Left lung (tissue), 14 donors: ENCODE measurements around the gene KDM4D. TPM values are rescaled to one million over a fixed set of nuclear protein-coding genes. Genes with fewer than 3 reads are reported as not detected.

Source experiments
- ATAC-seq: fragments of 200-7000 bp; cut with Tn5 transposase; one replicate; pipeline ENCODE4 v1.9.1; 2020; ENCODE audit warnings: moderate library complexity
- DNase-seq, 4 donors: peaks; one replicate each; pipeline ENCODE4 v3.0.0-alpha.2; 2013 to 2020
- H3K27ac ChIP-seq, 2 donors: fragments of 200-600 bp; sonication (generic) in 1 of 2; one replicate each; pipeline versions ENCODE4 v1.5.0 to v1.8.0; 2020 to 2021
- H3K27me3 ChIP-seq, 2 donors: fragments of 200-600 bp; sonication (generic) in 1 of 2; one replicate each; pipeline versions ENCODE4 v1.5.0 to v1.8.0; 2020 to 2021
- H3K36me3 ChIP-seq, 2 donors: fragments of 200-600 bp; sonication (generic) in 1 of 2; one replicate each; pipeline versions ENCODE4 v1.5.0 to v1.8.0; 2020 to 2021
- H3K4me1 ChIP-seq, 2 donors: fragments of 200-600 bp; one replicate each; pipeline ENCODE4 v1.8.0; 2021
- H3K4me3 ChIP-seq, 2 donors: fragments of 200-600 bp; sonication (generic) in 1 of 2; one replicate each; pipeline versions ENCODE4 v1.5.0 to v1.8.0; 2020 to 2021; ENCODE audit warnings: mild to moderate bottlenecking in 1 of 2
- H3K9me3 ChIP-seq, 2 donors: fragments of 200-600 bp; sonication (generic) in 1 of 2; one replicate each; pipeline versions ENCODE4 v1.5.0 to v1.8.0; 2020 to 2021
- CTCF ChIP-seq, 2 donors: fragments of 200-600 bp; sonication (generic) in 1 of 2; IDR thresholded peaks; one replicate each; pipeline versions ENCODE4 v1.5.0 to v1.8.0; 2021; ENCODE audit warnings: antibody characterized with exemption in 2 of 2
- intact Hi-C, 2 donors: fragments of 100-400 bp; cut with DNase I; formaldehyde crosslinking; loops; one replicate each; pipeline versions ENCODE4 v1.11.2 to v1.14.2; 2022
- long read RNA-seq, 12 donors: library from polyadenylated mRNA in 2 of 12; unstranded in 2 of 12; transcript quantifications; one replicate each; pipeline ENCODE4 v2.0.0 and lab custom pipeline, GENCODE V29; 2019 to 2026
- polyA plus RNA-seq, 6 donors: library from polyadenylated mRNA; unstranded; fragments of 120-200 nt; gene quantifications; one replicate each; pipeline ENCODE4 v1.2.1, GENCODE V29; 2013; ENCODE audit not compliant: insufficient read length in 6 of 6
- total RNA-seq, 2 donors: library from RNA; stranded (reverse); fragmentation: NEBNext Ultra II Directional; extraction: Animal tissue kit (Norgen Biotek cat#: 25700); gene quantifications; one replicate each; pipeline ENCODE4 v1.2.1, GENCODE V29; 2021
- donor health status: DM: no; HTN: yes; CAD: no.
- donor health status: DM: no; HTN: no; CAD: no.

The KDM4D gene
- total RNA-seq (under 1 TPM; 0.35 to 0.39 TPM), polyA plus RNA-seq (1 to 10 TPM; 1.8 to 2.5 (median 1.9) TPM)
- long read RNA-seq, donor 1, partial matches to known transcripts = 0 of 3 reads
- long read RNA-seq, donor 1, other reads (novel, unspliced or antisense) = 0 of 3 reads
- long read RNA-seq, donor 2, partial matches to known transcripts = 0 of 3 reads
- long read RNA-seq, donor 2, other reads (novel, unspliced or antisense) = 0 of 3 reads
- long read RNA-seq, donor 3, partial matches to known transcripts = 0 of 1 reads
- long read RNA-seq, donor 3, other reads (novel, unspliced or antisense) = 0 of 1 reads
- long read RNA-seq, donor 4 = 0 reads
- long read RNA-seq, donor 5, partial matches to known transcripts = 0 of 2 reads
- long read RNA-seq, donor 5, other reads (novel, unspliced or antisense) = 0 of 2 reads
- long read RNA-seq, donor 6, partial matches to known transcripts = 0 of 3 reads
- long read RNA-seq, donor 6, other reads (novel, unspliced or antisense) = 0 of 3 reads
- long read RNA-seq, donor 7 = 0 reads
- long read RNA-seq, donor 8, partial matches to known transcripts = 0 of 2 reads
- long read RNA-seq, donor 8, other reads (novel, unspliced or antisense) = 0 of 2 reads
- long read RNA-seq, donor 9 = 0 reads
- long read RNA-seq, donor 10 = 0 reads
- long read RNA-seq, donor 11, partial matches to known transcripts = 0 of 2 reads
- long read RNA-seq, donor 11, other reads (novel, unspliced or antisense) = 0 of 2 reads
- long read RNA-seq, donor 12, partial matches to known transcripts = 0 of 1 reads
- long read RNA-seq, donor 12, other reads (novel, unspliced or antisense) = 0 of 1 reads

- Histone ChIP-seq H3K4me3 (peak within 1 kb of the TSS; percentile 75 to 81), H3K4me1 (peaks cover 9 to 20% of the 10 kb centered on the region in 2 donors), H3K27me3 (no peaks in the 10 kb centered on the region), H3K27ac (peak within 1 kb of the TSS; percentile 58 to 75), H3K36me3 (peaks cover 0 to 34% of the 10 kb centered on the region in 2 donors), H3K9me3 (no peaks in the 10 kb centered on the region)
- intact Hi-C loops = loop anchor here in 1 of 2 donors (10.0 kb wide), 1 partner anchor 171 kb away; no protein-coding TSS in a partner anchor
- peak; percentile 92 to 97 (median 96) for DNase-seq
- ATAC-seq = peak; percentile 100
- TF ChIP-seq CTCF (IDR thresholded peaks at IDR 0.05) = no peak
Observed at GRCh38 chr11:94973099-94973968, at the start of gene KDM4D, which contains the start of gene CWC15. Gene KDM4D (plus strand): TSS chr11:94973709. CDS start chr11:94997373, 23,664 bp downstream. Gene CWC15 (minus strand): TSS chr11:94973556. CDS start chr11:94972185, 1,371 bp downstream.

DNA sequence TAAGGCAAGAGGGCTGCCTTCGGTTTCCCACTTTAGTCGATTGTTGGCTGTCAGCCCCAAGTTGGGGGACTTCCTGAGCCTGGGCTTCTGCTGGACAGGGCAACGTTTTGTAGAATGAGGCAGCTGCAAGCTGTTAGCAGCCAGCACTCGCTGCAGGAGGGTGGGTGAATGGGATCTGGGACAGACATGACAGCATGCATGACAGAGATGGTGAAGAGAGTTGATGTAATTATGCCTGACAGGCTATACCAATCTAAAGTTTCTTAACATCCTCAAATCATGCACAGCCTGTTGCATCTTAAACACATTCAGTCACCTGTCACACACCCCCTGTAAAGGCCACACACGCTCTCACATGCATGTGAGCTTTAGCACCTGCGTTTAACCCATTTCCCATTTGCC is 49.3 kb upstream of the KDM4D start:
- Histone ChIP-seq H3K27ac (peak overlapping the region in 1 of 2 donors; percentile 57), H3K36me3 (no peaks in the 10 kb centered on the region), H3K9me3 (no peaks in the 10 kb centered on the region), H3K4me1 (peaks cover 17 to 30% of the 10 kb centered on the region in 2 donors), H3K4me3 (no peak overlapping the region), H3K27me3 (no peaks in the 10 kb centered on the region)
- ATAC-seq = no peak
- TF ChIP-seq CTCF (IDR thresholded peaks at IDR 0.05) = no peak
- intact Hi-C loops = no loop called here
- peak in 2 of 4 donors; percentile 82 to 89 for DNase-seq

DNA sequence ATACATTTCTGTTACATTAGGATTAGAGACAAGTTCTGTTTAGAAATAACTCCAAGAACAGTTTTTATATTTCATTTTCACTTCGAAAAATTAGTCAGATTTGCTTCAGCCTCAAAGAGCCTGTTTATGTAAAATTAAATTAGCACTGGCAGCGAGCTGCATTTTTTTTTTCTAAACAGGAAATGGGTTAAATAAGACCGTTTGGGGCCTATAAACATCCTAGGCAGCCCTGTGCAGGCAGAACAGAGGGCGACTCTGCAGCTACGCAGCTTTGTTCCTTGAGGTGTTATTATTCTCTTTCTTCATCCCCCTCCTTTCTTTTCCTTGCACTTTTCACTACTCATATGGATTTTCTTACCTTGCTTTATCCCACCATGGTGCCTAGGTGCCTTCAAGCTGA is 48.9 kb upstream of the KDM4D start:
- Histone ChIP-seq H3K4me1 (peaks cover 17 to 30% of the 10 kb centered on the region in 2 donors), H3K27me3 (no peaks in the 10 kb centered on the region), H3K27ac (peak overlapping the region; percentile 51 to 57), H3K4me3 (no peak overlapping the region), H3K9me3 (no peaks in the 10 kb centered on the region), H3K36me3 (no peaks in the 10 kb centered on the region)
- no peak for TF ChIP-seq CTCF (IDR thresholded peaks at IDR 0.05)
- DNase-seq (peak in 2 of 4 donors; percentile 40 to 53), ATAC-seq (no peak)
- intact Hi-C loops = no loop called here

DNA sequence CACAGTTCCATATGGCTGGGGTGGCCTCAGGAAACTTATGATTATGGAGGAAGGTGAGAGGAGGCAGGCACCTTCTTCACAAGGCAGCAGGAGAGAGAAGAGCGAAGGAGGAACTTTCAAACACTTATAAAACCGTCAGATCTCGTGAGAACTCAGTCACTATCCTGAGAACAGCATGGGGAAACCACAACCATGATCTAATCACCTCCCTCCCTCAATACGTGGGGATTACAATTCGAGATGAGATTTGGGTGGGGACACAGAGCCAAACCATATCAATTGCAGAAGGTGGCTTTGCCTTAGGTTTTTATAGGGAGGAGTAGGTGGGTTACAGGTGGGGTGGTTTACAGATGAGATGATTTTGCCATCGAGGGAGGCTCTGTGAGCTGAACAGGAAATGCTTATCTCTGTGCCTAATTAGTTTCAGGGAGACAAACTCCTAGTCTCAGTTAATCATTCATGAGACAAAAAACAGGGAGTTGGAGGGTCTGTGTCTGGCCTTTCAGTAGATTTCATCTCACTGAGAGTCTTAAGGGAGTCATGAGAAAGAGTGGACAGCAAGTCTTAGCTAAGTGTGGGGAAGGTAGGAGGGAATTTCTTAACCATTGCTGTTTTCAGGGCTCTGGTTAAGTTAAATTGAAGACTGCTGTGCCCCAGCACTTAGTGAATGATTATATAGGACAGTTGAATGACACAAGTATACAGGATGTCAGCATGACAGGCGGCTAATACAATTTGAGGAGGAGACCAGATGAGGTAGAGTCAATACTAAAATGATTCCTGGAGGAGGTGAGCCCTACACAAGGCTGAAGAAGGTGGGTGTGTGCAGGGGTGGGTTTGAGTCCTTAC is 47.9 kb upstream of the KDM4D start:
- H3K4me3 ChIP-seq = no peak overlapping the region
- intact Hi-C loops = no loop called here
- H3K9me3 ChIP-seq = no peaks in the 10 kb centered on the region
- peak overlapping the region; percentile 57 to 74 for H3K27ac ChIP-seq
- TF ChIP-seq CTCF (IDR thresholded peaks at IDR 0.05) = no peak
- DNase-seq (no peak), ATAC-seq (no peak)
- peaks cover 17 to 30% of the 10 kb centered on the region in 2 donors for H3K4me1 ChIP-seq
- no peaks in the 10 kb centered on the region for H3K27me3 ChIP-seq
- H3K36me3 ChIP-seq = no peaks in the 10 kb centered on the region
